Skeletal muscle satellite cell (primary cell): ENCODE data around the gene CMSS1.

Source experiments
- H3K27me3 ChIP-seq: 2 replicates; pipeline ENCODE4 v1.7.0; 2013; ENCODE audit warnings: low read length; ENCODE audit not compliant: control insufficient read depth, insufficient read depth
- H3K36me3 ChIP-seq: 2 replicates; pipeline ENCODE4 v1.7.0; 2013; ENCODE audit warnings: mild to moderate bottlenecking, control low read depth, low read length; ENCODE audit not compliant: insufficient read depth
- H3K4me1 ChIP-seq: 2 replicates; pipeline ENCODE4 v1.7.0; 2013; ENCODE audit warnings: low read length; ENCODE audit not compliant: control insufficient read depth, insufficient read depth
- H3K4me2 ChIP-seq: 2 replicates; pipeline ENCODE4 v1.7.0; 2013; ENCODE audit warnings: mild to moderate bottlenecking, low read length
- H3K4me3 ChIP-seq: 2 replicates; pipeline ENCODE4 v1.7.0; 2013; ENCODE audit warnings: low read length
- H3K9ac ChIP-seq: 2 replicates; pipeline ENCODE4 v1.7.0; 2013; ENCODE audit warnings: mild to moderate bottlenecking, low read depth, low read length, moderate library complexity
- H3K9me3 ChIP-seq: replicated peaks from 2 replicates; pipeline ENCODE4 v1.7.0; 2013; ENCODE audit warnings: mild to moderate bottlenecking, control low read depth, low read length

CMSS1 gene

DNA sequence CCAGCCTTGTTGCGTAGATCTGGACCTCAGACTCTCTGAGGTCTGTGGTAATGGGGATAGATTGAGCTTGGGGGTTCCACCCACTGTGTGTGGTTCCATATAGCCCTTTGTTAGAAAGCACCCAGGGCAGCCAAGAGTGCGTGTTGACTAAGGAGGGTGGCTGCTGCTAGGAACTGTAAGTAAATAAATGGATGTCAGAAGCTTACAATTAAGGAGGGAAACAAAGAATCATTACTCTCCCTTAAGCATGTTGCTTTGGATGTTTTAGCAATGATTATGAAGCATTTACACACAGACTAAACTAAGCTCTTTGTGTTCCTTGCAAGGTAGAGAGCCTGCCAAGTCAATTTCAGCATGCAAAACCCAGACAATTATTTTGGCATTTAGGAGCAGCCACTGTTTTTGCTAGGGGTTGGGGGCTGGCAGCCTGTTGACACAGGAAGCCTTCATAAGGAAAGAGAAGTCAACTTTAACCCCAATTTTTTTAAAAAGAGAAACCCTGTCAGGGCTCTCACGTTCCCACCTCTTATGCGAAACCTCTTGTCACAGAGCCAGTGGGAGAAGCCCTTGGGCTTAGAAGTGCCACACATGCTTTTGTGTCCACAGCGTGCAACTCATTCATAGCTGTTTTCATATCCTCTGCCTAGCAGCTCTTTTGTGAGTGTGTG, 127.8 kb downstream of the CMSS1 start:
- Histone ChIP-seq H3K4me3 (no peak overlapping the region), H3K9ac (no peak overlapping the region), H3K27me3 (no peaks in the 10 kb centered on the region), H3K9me3 (no peaks in the 10 kb centered on the region), H3K4me2 (no peak overlapping the region), H3K36me3 (no peaks in the 10 kb centered on the region), H3K4me1 (peaks cover 10% of the 10 kb centered on the region)

GRCh38 chr3:99947356-99947755, 129.7 kb downstream of the CMSS1 start:
- no peak overlapping the region for H3K9ac ChIP-seq
- H3K36me3 ChIP-seq, result no peaks in the 10 kb centered on the region
- H3K9me3 ChIP-seq, result no peaks in the 10 kb centered on the region
- peaks cover 20% of the 10 kb centered on the region for H3K4me1 ChIP-seq
- H3K4me2 ChIP-seq, result no peak overlapping the region
- no peak overlapping the region for H3K4me3 ChIP-seq
- H3K27me3 ChIP-seq, result no peaks in the 10 kb centered on the region

DNA sequence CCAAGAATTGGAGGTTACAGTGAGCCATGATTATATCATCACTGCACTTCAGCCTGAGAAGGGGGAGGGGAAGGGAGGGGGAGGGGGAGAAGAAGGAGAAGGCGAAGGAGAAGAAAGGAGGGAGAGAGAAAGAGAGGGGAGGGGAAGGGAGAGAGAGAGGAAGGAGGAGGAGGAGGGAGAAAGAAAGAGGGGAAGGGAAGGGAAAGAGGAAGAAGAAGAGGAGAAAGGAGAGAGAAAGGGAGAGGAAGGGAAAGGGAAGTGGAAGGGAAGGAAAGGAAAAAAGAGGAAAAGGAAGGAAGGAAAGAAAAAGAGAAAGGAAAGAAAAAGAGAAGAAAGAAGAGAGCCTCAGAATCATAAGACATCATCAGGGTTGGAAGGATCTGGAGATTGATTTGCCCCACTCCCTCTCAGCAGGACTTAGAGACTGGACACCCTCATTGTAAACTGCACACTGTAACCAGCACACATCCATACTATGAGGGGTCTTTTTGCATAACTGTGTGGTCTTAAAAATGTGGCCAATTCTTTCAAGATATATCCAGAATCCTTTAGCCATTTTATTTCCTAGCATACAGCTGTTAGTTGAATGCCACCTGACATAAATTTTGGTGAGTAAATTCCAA, 130.9 kb downstream of the CMSS1 start:
- H3K4me3 ChIP-seq, result no peak overlapping the region

DNA sequence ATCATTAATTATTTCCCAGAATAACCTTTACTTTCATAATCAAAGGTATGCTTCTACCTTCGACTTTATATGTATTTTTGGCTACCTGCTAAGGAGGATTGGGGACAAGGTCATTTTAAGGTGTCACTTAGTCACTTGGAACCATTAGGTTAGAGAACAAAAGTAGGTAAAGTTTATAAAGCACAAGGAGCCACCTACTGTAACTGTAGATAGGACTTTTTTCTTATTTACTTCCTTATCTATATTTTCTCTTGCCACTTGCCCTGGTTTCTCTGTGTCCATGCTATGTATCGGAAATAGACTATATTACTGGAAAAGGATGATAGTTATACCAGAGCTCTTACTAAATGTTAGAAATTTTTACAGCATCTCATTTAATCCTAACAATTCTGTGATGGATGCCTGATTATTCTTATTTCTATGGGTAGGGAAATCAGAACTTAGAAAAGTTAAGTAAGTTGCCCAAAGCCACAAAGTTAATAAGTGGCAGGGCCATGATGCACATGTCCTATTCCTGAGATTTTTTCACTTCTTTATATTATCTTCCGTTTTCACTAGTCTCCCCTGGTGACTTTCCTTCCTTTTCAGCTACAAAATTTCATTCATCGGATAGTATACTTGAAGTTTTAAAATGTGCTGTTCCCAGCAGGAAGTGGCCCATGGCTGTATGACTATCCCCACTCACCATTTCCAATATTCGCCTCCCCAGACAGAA, 132.5 kb downstream of the CMSS1 start:
- no peaks in the 10 kb centered on the region for H3K27me3 ChIP-seq
- no peak overlapping the region for H3K9ac ChIP-seq
- H3K4me1 ChIP-seq, result peaks cover 17% of the 10 kb centered on the region
- no peak overlapping the region for H3K4me3 ChIP-seq
- H3K9me3 ChIP-seq, result no peaks in the 10 kb centered on the region
- H3K36me3 ChIP-seq, result no peaks in the 10 kb centered on the region
- H3K4me2 ChIP-seq, result no peak overlapping the region

More for the DNA sequence above, 130.9 kb downstream of the CMSS1 start:
- Histone ChIP-seq H3K36me3 (no peaks in the 10 kb centered on the region), H3K9ac (no peak overlapping the region), H3K4me1 (peaks cover 25% of the 10 kb centered on the region), H3K9me3 (no peaks in the 10 kb centered on the region), H3K27me3 (no peaks in the 10 kb centered on the region), H3K4me2 (no peak overlapping the region)

DNA sequence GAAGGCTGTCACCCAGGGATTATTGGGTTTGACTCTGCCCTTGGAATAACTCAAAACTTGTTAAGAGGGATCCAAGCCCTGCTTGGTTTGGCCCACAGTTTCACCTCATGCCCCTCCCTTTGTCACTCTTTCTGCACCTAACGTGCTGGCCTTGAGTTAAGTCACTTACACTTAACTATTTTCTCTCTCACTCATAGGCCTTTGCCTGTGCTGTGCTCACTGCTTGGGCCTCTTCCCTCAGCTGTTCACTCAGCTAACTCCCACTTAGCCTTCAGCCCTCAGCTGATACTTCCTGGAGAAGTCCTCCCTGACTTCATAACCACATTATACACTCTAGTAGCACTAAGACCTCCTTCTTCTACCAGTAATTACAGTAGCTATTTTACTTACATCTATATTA, 133.3 kb downstream of the CMSS1 start:
- Histone ChIP-seq H3K9ac (no peak overlapping the region), H3K9me3 (no peaks in the 10 kb centered on the region), H3K36me3 (no peaks in the 10 kb centered on the region), H3K27me3 (no peaks in the 10 kb centered on the region), H3K4me3 (no peak overlapping the region), H3K4me1 (peaks cover 17% of the 10 kb centered on the region), H3K4me2 (no peak overlapping the region)

GRCh38 chr3:99951701-99952100, 134.0 kb downstream of the CMSS1 start:
- Histone ChIP-seq H3K27me3 (no peaks in the 10 kb centered on the region), H3K4me1 (peaks cover 17% of the 10 kb centered on the region), H3K9me3 (no peaks in the 10 kb centered on the region), H3K4me3 (no peak overlapping the region), H3K36me3 (no peaks in the 10 kb centered on the region), H3K9ac (peak overlapping the region; percentile 19), H3K4me2 (no peak overlapping the region)

GRCh38 chr3:99952306-99952705, 134.6 kb downstream of the CMSS1 start:
- no peak overlapping the region for H3K4me3 ChIP-seq
- H3K4me2 ChIP-seq, result no peak overlapping the region
- no peaks in the 10 kb centered on the region for H3K36me3 ChIP-seq
- peaks cover 17% of the 10 kb centered on the region for H3K4me1 ChIP-seq
- no peaks in the 10 kb centered on the region for H3K9me3 ChIP-seq
- H3K27me3 ChIP-seq, result no peaks in the 10 kb centered on the region
- peak overlapping the region; percentile 19 for H3K9ac ChIP-seq

- no peak overlapping the region for H3K4me2 ChIP-seq
- H3K36me3 ChIP-seq, result no peaks in the 10 kb centered on the region
- H3K27me3 ChIP-seq, result no peaks in the 10 kb centered on the region
- H3K9me3 ChIP-seq, result no peaks in the 10 kb centered on the region
- H3K4me3 ChIP-seq, result no peak overlapping the region
- peaks cover 17% of the 10 kb centered on the region for H3K4me1 ChIP-seq
- no peak overlapping the region for H3K9ac ChIP-seq
These were observed 135.9 kb downstream of the CMSS1 start for GRCh38 chr3:99953596-99953995.

DNA sequence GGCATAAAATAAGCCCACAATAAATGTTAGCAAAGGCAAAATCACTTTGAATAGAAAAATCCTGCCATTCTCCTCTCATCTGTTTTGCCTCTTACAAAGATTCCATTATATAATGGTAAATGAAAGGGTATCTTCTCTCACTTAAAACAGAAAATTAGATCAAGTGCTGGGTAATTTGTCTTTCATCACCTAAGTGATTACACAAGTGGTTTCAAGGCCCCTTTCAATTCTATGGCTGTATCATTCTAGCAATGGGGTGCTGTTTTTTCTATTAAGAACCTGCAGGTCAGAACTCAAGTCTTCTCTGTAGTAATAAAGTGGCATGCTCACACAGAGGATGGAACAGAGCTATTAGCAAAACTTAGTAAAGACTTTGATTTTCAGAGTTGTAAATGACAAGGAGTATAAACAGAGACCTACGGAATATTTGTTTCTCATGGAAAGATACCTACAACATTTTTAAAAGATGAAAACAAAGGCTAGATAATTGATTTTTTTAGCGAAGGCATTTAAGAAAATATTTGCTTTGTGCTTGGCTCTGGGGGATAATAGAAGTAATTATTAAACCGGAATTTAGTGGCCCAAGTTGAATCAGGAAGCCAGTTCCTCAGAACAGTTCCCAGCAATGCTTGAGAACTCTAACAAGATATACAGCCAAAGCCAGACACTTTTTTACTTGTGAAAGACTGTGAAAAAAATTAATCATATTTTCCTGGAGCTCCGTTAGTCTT, 137.4 kb downstream of the CMSS1 start:
- H3K9me3 ChIP-seq, result no peaks in the 10 kb centered on the region
- no peaks in the 10 kb centered on the region for H3K27me3 ChIP-seq
- H3K9ac ChIP-seq, result no peak overlapping the region
- no peak overlapping the region for H3K4me2 ChIP-seq
- H3K36me3 ChIP-seq, result no peaks in the 10 kb centered on the region
- H3K4me3 ChIP-seq, result no peak overlapping the region
- peaks cover 17% of the 10 kb centered on the region for H3K4me1 ChIP-seq

DNA sequence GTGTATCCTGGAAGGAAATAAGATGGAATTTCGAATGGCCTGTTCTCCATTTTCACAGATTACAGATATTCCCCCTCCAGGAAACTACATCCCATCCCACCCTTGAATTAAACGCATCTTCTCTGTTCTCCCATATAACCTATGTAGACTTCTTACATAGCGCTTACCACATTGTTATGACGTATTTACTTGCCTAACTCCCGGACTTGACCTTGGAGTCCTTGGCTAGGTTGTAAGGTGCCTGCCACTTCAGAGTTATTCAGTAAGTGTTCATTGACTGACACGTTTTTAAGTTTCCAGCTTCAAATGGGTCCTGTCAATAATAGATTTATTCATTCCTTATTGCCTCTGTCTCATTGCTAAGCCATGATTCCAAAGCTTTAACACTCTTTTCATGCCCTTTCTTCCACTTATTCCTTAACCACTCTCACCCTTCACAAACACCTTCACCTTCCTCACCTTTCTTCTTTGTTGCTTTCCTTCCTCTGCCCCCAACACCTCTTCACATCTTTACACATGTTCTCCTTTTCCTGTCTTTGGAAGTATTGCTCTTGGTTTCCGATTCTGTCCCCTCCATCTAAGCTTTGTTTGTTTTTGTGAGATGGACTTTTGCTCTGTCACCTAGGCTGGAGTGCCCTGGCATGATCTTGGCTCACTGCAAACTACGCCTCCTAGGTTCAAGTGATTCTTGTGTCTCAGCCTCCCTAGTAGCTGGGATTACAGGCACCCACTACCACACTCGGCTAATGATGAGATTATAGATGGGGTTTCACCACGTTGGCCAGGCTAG, 138.3 kb downstream of the CMSS1 start:
- Histone ChIP-seq H3K9me3 (no peaks in the 10 kb centered on the region), H3K36me3 (no peaks in the 10 kb centered on the region), H3K27me3 (no peaks in the 10 kb centered on the region), H3K4me1 (peaks cover 17% of the 10 kb centered on the region), H3K9ac (no peak overlapping the region), H3K4me3 (no peak overlapping the region), H3K4me2 (no peak overlapping the region)
